Neuron (in vitro differentiated cells): ENCODE data around the gene GAB2.

Experiments
- H2AFZ ChIP-seq: one replicate; pipeline ENCODE4 v1.6.1; 2013; ENCODE audit warnings: low read depth, mild to moderate bottlenecking, inconsistent platforms, low read length, moderate library complexity
- H3K27me3 ChIP-seq: one replicate; pipeline ENCODE4 v1.6.1; 2013; ENCODE audit warnings: low read length; ENCODE audit not compliant: insufficient read depth
- H3K36me3 ChIP-seq: one replicate; pipeline ENCODE4 v1.6.1; 2013; ENCODE audit warnings: low read length; ENCODE audit not compliant: insufficient read depth
- H3K4me1 ChIP-seq: one replicate; pipeline ENCODE4 v1.6.1; 2013; ENCODE audit warnings: low read length; ENCODE audit not compliant: insufficient read depth
- H3K4me3 ChIP-seq: 2 replicates; pipeline ENCODE4 v1.5.1; 2013; ENCODE audit warnings: mild to moderate bottlenecking, low read length, moderate library complexity
- H3K9me3 ChIP-seq: one replicate; pipeline ENCODE4 v1.6.1; 2013; ENCODE audit warnings: low read length

Gene GAB2

DNA sequence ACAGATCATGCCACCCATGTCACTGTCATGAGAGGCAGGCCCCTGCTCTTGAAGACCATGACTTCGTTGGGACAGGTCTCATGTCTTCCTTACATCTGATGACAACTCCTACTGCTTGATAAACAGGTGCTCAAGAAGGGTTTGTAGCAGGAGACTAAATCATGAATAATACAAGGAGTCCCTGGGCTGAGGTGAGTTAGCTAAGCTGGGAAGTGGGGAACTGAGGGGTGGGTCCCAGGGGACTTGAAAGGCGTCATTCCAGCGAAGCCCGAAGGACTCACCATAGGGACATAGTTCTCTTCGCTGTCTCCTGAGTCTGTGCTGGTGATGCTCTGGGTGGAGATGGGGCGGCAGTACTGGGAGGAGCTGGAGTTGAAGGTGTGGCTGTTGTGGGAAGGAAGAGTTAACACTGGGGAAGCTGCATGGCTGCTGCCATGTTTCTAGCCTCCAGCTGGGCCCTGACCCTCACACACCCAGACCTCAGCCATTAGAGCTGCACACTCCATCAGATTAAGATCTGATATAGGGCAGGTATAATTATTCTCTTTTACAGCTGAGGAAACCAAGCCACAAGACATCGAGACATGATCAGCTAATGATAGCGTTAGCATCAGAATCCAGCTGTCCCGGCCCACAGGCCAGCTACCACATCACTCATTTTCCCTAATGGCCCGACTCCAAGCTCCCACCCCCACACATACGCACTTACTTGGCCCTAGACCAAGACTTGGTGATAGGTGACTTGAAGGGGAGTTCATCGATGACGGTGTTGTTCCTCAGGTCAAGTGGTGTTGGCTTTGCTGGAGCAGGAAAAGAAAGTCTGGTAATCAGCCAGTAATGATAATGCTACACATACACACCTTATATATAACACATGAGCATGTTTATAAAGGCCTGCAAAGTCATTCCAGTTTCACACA, 196.0 kb downstream of the GAB2 start:
- Histone ChIP-seq H3K36me3 (peaks cover 90% of the 10 kb centered on the region), H2AFZ (no peak overlapping the region), H3K4me1 (no peaks in the 10 kb centered on the region), H3K27me3 (no peaks in the 10 kb centered on the region), H3K4me3 (no peak overlapping the region), H3K9me3 (peaks cover 4% of the 10 kb centered on the region)

DNA sequence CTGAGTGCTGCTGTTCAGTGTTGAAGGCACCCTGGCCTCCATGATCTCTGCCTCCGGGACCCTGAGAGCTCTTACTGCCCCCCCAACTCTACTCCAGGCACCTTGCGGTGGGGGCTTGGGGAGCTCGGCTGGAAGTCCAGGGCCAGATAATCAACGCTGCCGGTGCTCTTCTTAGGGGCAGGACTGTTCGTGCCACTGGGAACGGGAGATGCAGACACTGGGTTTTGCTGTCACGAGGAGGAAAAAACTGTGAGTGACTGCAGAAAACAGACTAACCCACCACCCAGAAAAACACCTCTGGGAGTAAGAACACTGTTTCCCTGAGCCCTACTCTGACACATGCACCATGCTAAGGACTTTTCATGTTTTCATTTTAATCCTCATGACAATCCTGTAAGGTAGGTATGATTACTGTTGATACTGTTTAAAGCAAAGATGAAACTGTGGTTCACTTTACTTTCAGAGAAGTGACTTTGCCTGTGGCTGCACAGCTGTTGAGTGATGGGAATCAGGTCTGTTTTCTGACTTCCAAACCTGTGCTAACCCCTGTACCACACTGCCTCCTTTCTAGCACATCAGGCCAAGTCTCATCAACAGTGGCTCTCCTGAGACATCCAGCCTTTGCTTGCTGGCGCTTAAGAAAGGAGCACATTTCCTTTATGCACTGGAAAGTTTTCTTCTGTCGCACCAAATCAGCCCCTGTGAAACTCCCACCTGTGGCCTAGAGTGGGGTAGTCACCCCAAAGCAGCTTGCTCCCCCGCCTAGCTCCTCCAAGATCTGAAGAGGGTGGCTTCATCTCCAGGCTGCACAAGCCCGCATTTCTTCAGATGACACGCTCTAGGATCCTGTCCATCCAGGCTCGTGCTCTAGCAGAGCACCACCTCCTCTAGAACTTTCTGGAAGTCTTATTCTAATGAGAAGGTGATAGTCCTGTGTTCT, 197.1 kb downstream of the GAB2 start:
- no peak overlapping the region for H2AFZ ChIP-seq
- no peaks in the 10 kb centered on the region for H3K27me3 ChIP-seq
- no peak overlapping the region for H3K4me3 ChIP-seq
- peaks cover 4% of the 10 kb centered on the region for H3K9me3 ChIP-seq
- peaks cover 92% of the 10 kb centered on the region for H3K36me3 ChIP-seq
- H3K4me1 ChIP-seq, result no peaks in the 10 kb centered on the region

DNA sequence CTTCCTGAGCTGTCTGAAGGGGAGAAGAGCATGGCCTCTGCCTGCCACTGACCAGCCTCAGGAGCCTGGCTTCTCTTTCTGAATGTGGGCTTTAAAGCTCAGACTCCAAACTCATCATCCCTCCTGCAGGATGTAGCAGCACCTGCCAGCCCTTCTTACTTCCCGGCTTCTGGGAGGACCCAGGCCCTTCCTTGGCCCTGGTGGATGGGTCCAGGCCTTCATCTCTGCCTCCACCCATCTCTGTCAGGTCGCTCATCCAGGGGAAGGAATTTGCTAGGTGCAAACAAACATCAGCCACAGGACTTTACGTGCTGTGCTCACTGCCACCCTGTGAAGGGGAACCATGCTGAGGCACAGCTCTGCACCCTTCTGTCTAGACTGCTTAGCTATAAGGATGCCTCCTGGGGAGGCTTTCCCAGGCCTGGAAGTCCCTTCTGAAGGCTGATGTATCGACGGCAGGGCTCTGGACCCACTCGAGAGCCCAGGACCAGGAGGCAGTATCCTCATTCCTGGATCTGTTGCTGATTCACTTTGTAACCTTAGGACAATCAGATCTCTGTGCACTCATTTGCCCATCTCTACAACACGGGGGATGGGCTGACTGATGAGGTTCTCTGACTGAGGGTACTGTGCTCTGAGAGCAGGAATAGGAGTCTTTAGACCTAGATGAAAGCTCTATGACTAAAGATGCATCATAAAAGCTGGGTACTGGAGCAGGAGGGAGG, 198.0 kb downstream of the GAB2 start:
- Histone ChIP-seq H3K4me3 (no peak overlapping the region), H3K36me3 (peaks cover 91% of the 10 kb centered on the region), H3K27me3 (no peaks in the 10 kb centered on the region), H2AFZ (no peak overlapping the region), H3K4me1 (no peaks in the 10 kb centered on the region), H3K9me3 (peaks cover 4% of the 10 kb centered on the region)

DNA sequence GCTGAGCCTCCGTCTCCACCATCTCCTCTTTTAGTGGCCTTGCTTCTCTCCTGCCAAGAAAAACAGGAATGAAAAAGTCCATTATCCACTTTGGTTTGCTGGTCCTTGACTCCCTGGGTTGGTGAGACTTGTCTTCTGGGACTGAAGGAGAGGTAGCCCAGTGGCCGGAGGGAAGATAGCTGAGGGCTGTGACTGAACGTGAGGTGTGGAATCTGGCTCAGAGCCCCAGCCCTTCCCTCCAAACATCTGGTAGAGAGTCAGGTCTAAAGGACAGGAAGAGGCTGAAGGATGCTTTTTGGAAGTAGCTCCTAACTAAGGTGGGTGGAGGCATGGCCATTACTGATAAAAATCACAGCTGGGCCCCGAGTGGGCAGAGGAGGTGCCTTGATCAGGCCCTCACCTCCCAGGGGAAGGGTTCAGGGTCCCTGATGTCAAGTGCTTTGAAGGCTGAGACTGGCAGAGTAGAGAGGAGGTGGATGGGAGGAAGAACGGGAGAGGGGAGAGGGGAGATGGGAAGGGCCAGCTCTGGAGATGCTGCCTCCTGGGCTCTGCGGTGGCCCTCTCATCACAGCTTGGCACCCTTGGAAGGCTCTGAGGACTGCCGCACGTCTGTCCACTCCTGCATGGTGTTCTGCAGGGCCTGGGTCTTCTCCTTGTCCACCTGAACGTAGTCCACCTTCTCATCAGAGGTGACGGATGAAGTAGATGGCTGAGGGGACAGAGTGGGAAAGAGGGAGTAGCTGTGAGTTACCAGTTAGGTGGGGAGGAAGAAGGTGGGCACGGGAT, 198.7 kb downstream of the GAB2 start:
- Histone ChIP-seq H3K36me3 (peaks cover 90% of the 10 kb centered on the region), H3K9me3 (peaks cover 4% of the 10 kb centered on the region)

DNA sequence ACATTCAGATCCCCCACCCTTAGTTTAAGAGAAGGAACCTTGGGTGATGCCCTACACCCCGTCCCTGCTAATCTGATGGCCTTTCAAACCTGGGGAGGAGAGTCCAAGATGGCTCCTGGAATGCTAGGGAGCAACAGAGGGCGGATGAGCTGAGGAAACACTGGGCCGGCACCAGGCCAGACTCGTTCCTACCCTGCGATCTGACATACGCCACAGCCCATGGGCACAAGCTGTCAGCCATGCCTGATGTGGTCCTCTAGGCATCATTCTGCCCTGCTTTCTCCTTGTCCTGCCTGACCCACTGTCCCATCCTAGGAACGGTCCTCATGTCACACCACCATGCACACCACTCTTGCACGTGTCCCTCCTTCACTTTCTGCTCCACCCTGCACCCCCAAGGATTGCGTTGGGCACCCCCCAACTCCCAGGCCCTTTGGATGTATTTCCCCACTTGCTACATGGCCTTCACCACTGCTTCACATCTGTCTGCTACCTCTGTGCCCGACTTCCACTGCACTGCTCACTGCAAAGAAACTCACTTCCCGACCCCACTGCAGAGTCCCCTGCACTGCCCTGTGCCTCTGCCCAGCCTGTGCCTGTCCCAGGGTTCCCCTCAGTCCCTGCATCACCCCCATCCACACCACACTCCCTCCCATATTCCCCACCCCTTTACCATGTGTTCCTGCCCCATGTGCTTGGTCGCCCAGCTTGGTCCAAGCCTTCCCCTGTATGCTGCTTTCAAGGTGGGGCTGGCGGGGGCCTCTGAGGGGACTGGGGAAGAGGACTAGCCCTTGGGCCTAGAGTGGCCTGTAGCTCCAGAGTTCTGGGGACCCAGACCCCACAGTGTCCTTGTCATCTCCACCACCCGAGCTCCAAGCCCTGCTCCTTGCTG, 199.7 kb downstream of the GAB2 start:
- Histone ChIP-seq H3K4me1 (no peaks in the 10 kb centered on the region), H3K36me3 (peaks cover 88% of the 10 kb centered on the region)

More for the DNA sequence above, 198.7 kb downstream of the GAB2 start:
- H2AFZ ChIP-seq, result no peak overlapping the region
- H3K4me1 ChIP-seq, result no peaks in the 10 kb centered on the region
- H3K4me3 ChIP-seq, result no peak overlapping the region
- H3K27me3 ChIP-seq, result no peaks in the 10 kb centered on the region

DNA sequence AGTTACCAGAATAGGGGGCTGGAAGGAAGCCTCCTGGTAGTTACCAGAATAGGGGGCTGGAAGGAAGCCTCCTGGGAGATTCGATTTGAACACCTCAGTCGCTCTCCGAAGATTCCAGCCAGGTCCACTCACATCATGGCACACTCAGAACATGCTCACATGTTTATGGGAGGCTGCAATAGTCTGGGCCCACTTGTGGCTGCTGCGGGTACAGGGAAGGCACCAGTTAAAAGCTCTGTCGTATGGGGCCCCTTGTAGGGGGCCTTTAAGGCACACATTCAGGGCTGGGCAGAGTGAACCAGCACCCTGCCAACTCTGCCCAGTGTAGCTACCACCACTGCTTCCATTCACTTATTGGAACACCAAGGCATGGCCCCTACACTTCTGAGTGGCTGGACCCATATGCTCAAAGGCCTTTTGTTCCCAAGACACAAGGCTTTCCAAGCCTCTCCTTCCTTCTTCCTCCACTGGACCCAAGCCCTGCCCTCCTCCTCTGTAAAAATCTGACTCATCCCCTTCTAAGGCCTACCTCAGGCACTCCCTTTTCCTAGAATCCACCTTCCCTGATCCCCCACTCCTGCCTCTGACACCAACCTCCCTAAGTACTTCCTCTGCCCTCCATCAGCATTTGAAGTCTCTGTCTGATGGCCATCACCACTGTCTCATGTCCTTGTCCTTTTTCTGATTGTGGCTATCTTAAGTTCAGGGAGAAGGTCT, 200.9 kb downstream of the GAB2 start:
- no peak overlapping the region for H3K4me3 ChIP-seq
- peaks cover 4% of the 10 kb centered on the region for H3K9me3 ChIP-seq
- H2AFZ ChIP-seq, result no peak overlapping the region
- H3K4me1 ChIP-seq, result no peaks in the 10 kb centered on the region
- H3K36me3 ChIP-seq, result peaks cover 83% of the 10 kb centered on the region
- H3K27me3 ChIP-seq, result no peaks in the 10 kb centered on the region

More for the DNA sequence above, 199.7 kb downstream of the GAB2 start:
- no peaks in the 10 kb centered on the region for H3K27me3 ChIP-seq
- no peak overlapping the region for H3K4me3 ChIP-seq
- H3K9me3 ChIP-seq, result peaks cover 4% of the 10 kb centered on the region
- H2AFZ ChIP-seq, result no peak overlapping the region

DNA sequence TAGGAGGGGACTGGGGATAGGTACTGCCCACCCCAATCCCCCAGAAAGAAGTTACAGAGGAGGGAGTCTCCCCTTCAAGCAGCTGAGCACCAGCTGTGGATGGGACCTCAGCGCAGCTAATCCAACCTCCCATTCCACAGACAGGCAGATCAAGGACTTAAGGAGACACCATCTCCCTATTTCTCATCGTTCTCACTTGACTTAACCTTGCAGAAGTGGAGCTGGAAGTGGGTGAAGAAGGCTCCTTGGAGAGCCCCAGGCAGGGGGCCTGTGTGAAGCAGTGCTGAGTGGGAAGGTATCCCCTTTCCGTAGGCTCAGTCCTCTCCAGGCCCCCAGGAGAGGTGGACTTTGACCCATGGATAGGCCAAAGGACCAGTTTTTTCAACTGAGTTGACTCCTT, 201.6 kb downstream of the GAB2 start:
- H3K36me3 ChIP-seq, result peaks cover 82% of the 10 kb centered on the region
- H2AFZ ChIP-seq, result no peak overlapping the region
- no peak overlapping the region for H3K4me3 ChIP-seq
- peaks cover 4% of the 10 kb centered on the region for H3K9me3 ChIP-seq
- no peaks in the 10 kb centered on the region for H3K27me3 ChIP-seq
- H3K4me1 ChIP-seq, result no peaks in the 10 kb centered on the region

DNA sequence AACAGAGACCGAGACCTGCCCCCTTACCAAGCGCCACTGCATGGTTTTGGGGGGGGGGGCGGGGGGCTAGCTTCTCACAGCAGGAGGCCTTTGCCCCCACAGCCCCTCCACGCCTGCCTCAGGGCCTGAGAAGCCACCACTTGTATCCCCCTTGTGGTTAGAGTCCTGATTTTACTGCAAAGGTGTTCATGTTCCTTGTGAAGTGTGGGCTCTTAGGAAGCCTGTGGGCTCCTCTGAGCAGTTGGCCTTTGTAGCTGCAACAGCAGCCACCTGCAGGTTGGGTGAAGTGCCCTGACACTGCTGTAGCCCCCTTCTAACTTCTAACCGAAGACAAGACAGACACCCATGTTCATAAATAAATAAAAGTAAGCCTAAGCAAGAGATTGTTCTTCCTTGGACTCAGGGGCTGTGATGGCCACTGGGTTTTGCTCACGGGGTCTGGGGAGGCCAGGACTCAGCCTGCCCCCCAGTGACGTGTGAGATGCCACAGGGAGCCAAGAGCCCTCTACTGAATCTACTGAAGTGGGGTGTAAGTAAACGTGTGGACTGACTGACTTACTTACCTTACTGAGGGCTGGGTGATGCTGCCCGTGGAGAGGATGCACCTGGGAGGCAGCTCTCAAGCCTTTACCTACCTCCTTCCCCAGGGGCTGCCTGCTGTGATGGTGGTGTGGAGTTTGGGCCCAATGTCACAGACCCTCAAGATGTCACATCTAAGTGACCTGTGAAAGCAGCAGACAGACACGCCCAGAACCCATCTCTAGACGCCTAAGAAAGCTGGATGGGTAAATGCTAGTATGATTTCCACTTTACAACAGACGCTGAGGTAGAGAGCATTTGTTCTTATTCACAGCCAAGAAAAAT, 203.1 kb downstream of the GAB2 start:
- Histone ChIP-seq H3K36me3 (peaks cover 79% of the 10 kb centered on the region), H3K27me3 (no peaks in the 10 kb centered on the region)

DNA sequence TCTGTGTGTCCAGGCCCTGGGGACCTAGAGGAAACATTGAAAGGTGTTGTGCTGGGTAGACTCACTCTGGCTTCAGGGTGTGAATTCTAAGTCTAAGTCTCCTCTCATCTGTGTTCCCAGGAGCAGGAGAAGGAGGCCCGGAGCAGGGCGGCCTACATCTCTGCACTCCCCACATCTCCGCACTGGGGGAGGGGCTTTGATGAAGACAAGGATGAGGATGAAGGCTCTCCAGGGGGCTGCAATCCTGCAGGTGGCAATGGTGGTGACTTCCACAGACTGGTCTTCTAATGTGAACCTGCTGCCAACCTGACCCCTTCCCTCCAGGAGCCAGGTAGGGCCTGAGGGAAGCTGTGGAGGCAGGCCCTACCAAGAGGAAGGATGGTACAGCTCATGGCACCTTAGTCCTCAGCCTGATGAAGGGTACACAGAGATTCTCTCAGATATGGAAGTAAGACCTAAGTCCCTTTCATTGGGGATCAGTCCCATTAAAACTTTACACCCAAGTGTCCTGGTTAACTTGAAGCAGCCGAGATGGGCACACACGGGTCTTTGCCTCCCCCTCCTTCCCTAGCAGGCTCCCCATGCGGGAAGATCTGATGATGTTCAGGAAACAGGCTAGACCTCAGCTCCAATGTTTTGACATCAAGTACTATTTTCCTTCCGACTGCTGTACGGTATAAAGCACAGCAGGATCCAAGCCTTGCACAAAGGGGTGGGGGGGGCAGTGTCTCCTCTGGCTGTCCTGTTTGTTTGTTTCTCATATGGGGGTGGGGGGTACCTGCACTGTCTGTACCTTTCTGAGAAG, 203.9 kb downstream of the GAB2 start:
- Histone ChIP-seq H3K27me3 (no peaks in the 10 kb centered on the region), H3K4me1 (no peaks in the 10 kb centered on the region), H2AFZ (no peak overlapping the region), H3K36me3 (peaks cover 75% of the 10 kb centered on the region), H3K4me3 (no peak overlapping the region), H3K9me3 (peaks cover 5% of the 10 kb centered on the region)

More for the DNA sequence above, 203.1 kb downstream of the GAB2 start:
- Histone ChIP-seq H3K4me1 (no peaks in the 10 kb centered on the region), H3K9me3 (peaks cover 5% of the 10 kb centered on the region), H3K4me3 (no peak overlapping the region), H2AFZ (no peak overlapping the region)
